SK-N-SH (cell line): ENCODE measurements around the gene NEMP2. TPM values are rescaled to one million over a fixed set of nuclear protein-coding genes. Genes with fewer than 3 reads are reported as not detected.

Source experiments
- CTCF ChIA-PET: fragments of 300-600, 350-600 bp; formaldehyde crosslinking; extraction: SDS; loops from one replicate; lab custom pipeline; 2021; lab: Yijun Ruan, JAX
- POLR2A ChIA-PET: fragments of 350-600 bp; sonication (Branson Sonifier 250); formaldehyde crosslinking; extraction: SDS; loops from one replicate; lab custom pipeline; 2020; ENCODE audit warnings: antibody characterized with exemption, inconsistent platforms; lab: Yijun Ruan, JAX
- DNase-seq: peaks from one replicate; pipeline ENCODE4 v3.0.0; 2012
- H2AFZ ChIP-seq: fragments of 200-600 bp; sonication (generic); 2 replicates; pipeline ENCODE4 v1.8.1; 2016; ENCODE audit warnings: antibody characterized with exemption, mild to moderate bottlenecking, low read depth
- H3F3A ChIP-seq: fragments of 200-600 bp; sonication (generic); replicated peaks from 2 replicates; pipeline ENCODE3; 2016; ENCODE audit warnings: antibody characterized with exemption, mild to moderate bottlenecking; ENCODE audit not compliant: insufficient read depth
- H3K27ac ChIP-seq, 2 experiments: fragments of 200-500 bp in 1 of 2; fragments of 200-600 bp in 1 of 2; sonication (Bioruptor generic) in 1 of 2; sonication (generic), shearing (Covaris generic) in 1 of 2; 2 replicates each; pipeline versions ENCODE4 v1.5.1 to v1.6.1; 2014 to 2016; ENCODE audit warnings: low read depth in 2 of 2, inconsistent platforms in 1 of 2, low read length in 1 of 2, mild to moderate bottlenecking in 1 of 2, mixed read lengths in 1 of 2
- H3K27me3 ChIP-seq: fragments of 200-600 bp; sonication (generic), shearing (Covaris generic); 2 replicates; pipeline ENCODE4 v1.6.1; 2016; ENCODE audit warnings: mixed run types; ENCODE audit not compliant: insufficient read depth
- H3K36me3 ChIP-seq, 2 experiments: fragments of 200-500 bp in 1 of 2; fragments of 200-600 bp in 1 of 2; sonication (Bioruptor generic) in 1 of 2; sonication (generic) in 1 of 2; replicated peaks in 1 of 2; 2 replicates each; pipeline versions ENCODE3 to v1.5.1; 2014 to 2016; ENCODE audit warnings: low read length in 1 of 2, mild to moderate bottlenecking in 1 of 2; ENCODE audit not compliant: insufficient read depth in 2 of 2, control insufficient read depth in 1 of 2
- H3K4me1 ChIP-seq, 2 experiments: fragments of 200-500 bp in 1 of 2; fragments of 200-600 bp in 1 of 2; sonication (Bioruptor generic) in 1 of 2; sonication (generic), shearing (Covaris generic) in 1 of 2; 2 replicates each; pipeline versions ENCODE4 v1.5.1 to v1.6.1; 2014 to 2016; ENCODE audit warnings: low read depth in 1 of 2, low read length in 1 of 2, mixed run types in 1 of 2; ENCODE audit not compliant: insufficient read depth in 2 of 2, control insufficient read depth in 1 of 2
- H3K4me2 ChIP-seq: fragments of 200-600 bp; sonication (generic), shearing (Covaris generic); 2 replicates; pipeline ENCODE4 v1.6.1; 2017; ENCODE audit warnings: mixed run types
- H3K4me3 ChIP-seq, 2 experiments: fragments of 200-500 bp in 1 of 2; fragments of 200-600 bp in 1 of 2; sonication (Bioruptor generic) in 1 of 2; sonication (generic), shearing (Covaris generic) in 1 of 2; 2 replicates each; pipeline versions ENCODE4 v1.5.1 to v1.8.1; 2014 to 2016; ENCODE audit warnings: low read depth in 2 of 2, inconsistent platforms in 1 of 2, low read length in 1 of 2, mild to moderate bottlenecking in 1 of 2, mixed read lengths in 1 of 2, moderate library complexity in 1 of 2
- H3K79me2 ChIP-seq: fragments of 200-600 bp; sonication (generic); 2 replicates; pipeline ENCODE4 v1.8.1; 2017; ENCODE audit warnings: mild to moderate bottlenecking; ENCODE audit not compliant: insufficient read depth
- H3K9ac ChIP-seq: fragments of 200-600 bp; sonication (generic); 2 replicates; pipeline ENCODE4 v1.6.1; 2017; ENCODE audit warnings: mixed run types
- H3K9me2 ChIP-seq: fragments of 200-600 bp; sonication (generic); 2 replicates; pipeline ENCODE4 v1.6.1; 2017; ENCODE audit warnings: mixed run types
- H3K9me3 ChIP-seq: fragments of 200-600 bp; sonication (generic); 2 replicates; pipeline ENCODE4 v1.6.1; 2017; ENCODE audit warnings: mixed run types, mild to moderate bottlenecking, moderate library complexity
- H4K20me1 ChIP-seq: fragments of 200-600 bp; sonication (generic); 2 replicates; pipeline ENCODE4 v1.6.1; 2017; ENCODE audit warnings: mild to moderate bottlenecking, mixed run types; ENCODE audit not compliant: insufficient read depth
- CHD2 ChIP-seq: fragments of 150-350 bp; IDR thresholded peaks from 2 replicates; pipeline ENCODE4 v1.6.1; 2018; ENCODE audit warnings: low read length; ENCODE audit not compliant: partially characterized antibody
- EZH2phosphoT487 ChIP-seq: fragments of 200-600 bp; sonication (generic); IDR thresholded peaks from 2 replicates; pipeline ENCODE4 v1.6.1; 2017; ENCODE audit warnings: low read depth, mixed run types, mild to moderate bottlenecking, antibody characterized with exemption, moderate library complexity, borderline replicate concordance
- FOXJ3 ChIP-seq: sonication (generic); formaldehyde crosslinking; IDR thresholded peaks from 2 replicates; pipeline ENCODE4 v1.5.1; 2020; ENCODE audit warnings: mild to moderate bottlenecking, missing genetic modification reagents
- GATA2 ChIP-seq: sonication (generic); formaldehyde crosslinking; IDR thresholded peaks from 2 replicates; pipeline ENCODE4 v1.5.0; 2020; ENCODE audit warnings: mild to moderate bottlenecking, missing genetic modification reagents
- IRF3 ChIP-seq: fragments of 150-350 bp; IDR thresholded peaks from 2 replicates; pipeline ENCODE4 v1.6.1; 2016; ENCODE audit warnings: mild to moderate bottlenecking, low read depth, low read length
- JUND ChIP-seq: IDR thresholded peaks from 2 replicates; pipeline ENCODE4 v1.4.0; 2012
- NRF1 ChIP-seq: IDR thresholded peaks from 2 replicates; pipeline ENCODE4 v1.6.1; 2012; ENCODE audit warnings: low read depth, mild to moderate bottlenecking, low read length
- RCOR1 ChIP-seq: fragments of 150-350 bp; IDR thresholded peaks from 2 replicates; pipeline ENCODE4 v1.6.1; 2017; ENCODE audit warnings: antibody characterized with exemption, low read length
- REST ChIP-seq: IDR thresholded peaks from 2 replicates; pipeline ENCODE4 v1.6.1; 2012; ENCODE audit warnings: mild to moderate bottlenecking, low read depth, low read length, moderate library complexity
- RFX5 ChIP-seq: IDR thresholded peaks from 2 replicates; pipeline ENCODE4 v1.6.1; 2012; ENCODE audit warnings: mild to moderate bottlenecking, improper control_type of control experiment, low read length
- SIN3A ChIP-seq: IDR thresholded peaks from 2 replicates; pipeline ENCODE4 v1.6.1; 2012; ENCODE audit warnings: low read depth, mild to moderate bottlenecking, low read length, moderate library complexity, borderline replicate concordance
- SMC3 ChIP-seq: IDR thresholded peaks from 2 replicates; pipeline ENCODE4 v1.6.1; 2012; ENCODE audit warnings: low read depth, low read length, improper control_type of control experiment
- USF1 ChIP-seq: IDR thresholded peaks from 2 replicates; pipeline ENCODE4 v1.4.0; 2012; ENCODE audit warnings: low read depth, borderline replicate concordance
- WGBS: methylation state at CpG from one replicate; pipeline ENCODE4 v1.1.6; 2017; ENCODE audit warnings: low lambda C conversion rate; 5-methylcytosine and 5-hydroxymethylcytosine counted together
- polyA plus RNA-seq, 3 experiments: library from polyadenylated mRNA; depleted of rRNA; stranded (reverse); fragments of >200 nt; gene quantifications; 2 replicates each; pipeline ENCODE4 v1.2.3, GENCODE V29; 2012

NEMP2 gene
- polyA plus RNA-seq, 1 of the 3 experiments (the other 2 are of a cell fraction): 2.0 TPM

- H3K4me3 ChIP-seq: no peak overlapping the region
- H3K79me2 ChIP-seq: no peaks in the 10 kb centered on the region
- TF ChIP-seq CHD2 (no peak), SMC3 (no peak), RFX5 (no peak), EZH2phosphoT487 (no peak), SIN3A (no peak)
- H3K9ac ChIP-seq: no peak overlapping the region
- ChIA-PET POLR2A (no interaction called here), CTCF (interaction anchor here (1.4 kb wide), 1 partner anchor 29 kb away, joined by 3 read pairs; no protein-coding TSS in a partner anchor)
- peaks cover 0 to 3% of the 10 kb centered on the region in 2 experiments; a peak in 1 of 4 replicates for H3K4me1 ChIP-seq
- no peak overlapping the region for H3K4me2 ChIP-seq
- no peaks in the 10 kb centered on the region for H3K27me3 ChIP-seq
- no peaks in the 10 kb centered on the region for H3K9me2 ChIP-seq
- no peaks in the 10 kb centered on the region for H4K20me1 ChIP-seq
- H3K9me3 ChIP-seq: no peaks in the 10 kb centered on the region
- WGBS: 84% methylated on average over 6 of the region's 6 CpGs
- H2AFZ ChIP-seq: no peak overlapping the region
- H3K27ac ChIP-seq: no peak overlapping the region
- H3F3A ChIP-seq: no peaks in the 10 kb centered on the region
- no peak for DNase-seq
- no peaks in the 10 kb centered on the region for H3K36me3 ChIP-seq
These were observed 42.1 kb upstream of the NEMP2 start for GRCh38 chr2:190576573-190576972.

- Histone ChIP-seq H3K27ac (no peak overlapping the region), H3K27me3 (no peaks in the 10 kb centered on the region), H3K4me1 (peaks cover 0 to 3% of the 10 kb centered on the region in 2 experiments; a peak in 1 of 4 replicates), H3K9me2 (no peaks in the 10 kb centered on the region), H2AFZ (no peak overlapping the region), H3K79me2 (no peaks in the 10 kb centered on the region), H3K4me2 (no peak overlapping the region), H3K36me3 (no peaks in the 10 kb centered on the region), H3F3A (no peaks in the 10 kb centered on the region), H3K4me3 (no peak overlapping the region), H4K20me1 (no peaks in the 10 kb centered on the region), H3K9ac (no peak overlapping the region), H3K9me3 (no peaks in the 10 kb centered on the region)
- TF ChIP-seq SIN3A (no peak), NRF1 (no peak), USF1 (no peak), JUND (no peak), SMC3 (no peak), FOXJ3 (CRISPR knock-in tag) (no peak), IRF3 (no peak), REST (no peak), RCOR1 (no peak), GATA2 (CRISPR knock-in tag) (no peak)
- no peak for DNase-seq
- CTCF ChIA-PET: interaction anchor here (1.0 to 1.6 kb wide), 2 partner anchors 25 to 231 kb away, joined by 3 to 4 read pairs; no protein-coding TSS in a partner anchor
- WGBS: 88% methylated on average over 1 of the region's 1 CpG
- POLR2A ChIA-PET: no interaction called here
These were observed 40.7 kb upstream of the NEMP2 start for GRCh38 chr2:190575263-190575662.
